HG02610 (cell line): ENCODE data around the gene TP53BP1.
A peak's percentile ranks its signal among the peaks of the same experiment; 100 is the strongest.

Experiments
- ATAC-seq: cut with Tn5 transposase; IDR thresholded peaks from one replicate; pipeline ENCODE4 v1.9.1; 2021; ENCODE audit warnings: mild to moderate bottlenecking, moderate library complexity; ENCODE audit not compliant: unreplicated experiment

TP53BP1 gene

GRCh38 chr15:43518197-43518761 is 25.3 kb upstream of the TP53BP1 start:
- no peak for ATAC-seq

- no peak for ATAC-seq
Observed at GRCh38 chr15:43517354-43518196, 24.6 kb upstream of the TP53BP1 start, which contains the start of gene MAP1A. Gene MAP1A, plus strand, starts transcription at chr15:43517608. Its CDS starts 3,866 bp downstream, at chr15:43521474.

- ATAC-seq = no peak
Observed at GRCh38 chr15:43516801-43517353, 23.9 kb upstream of the TP53BP1 start.

- ATAC-seq = no peak
Observed at GRCh38 chr15:43516185-43516584, 23.2 kb upstream of the TP53BP1 start.

- no peak for ATAC-seq
Observed at GRCh38 chr15:43515741-43516140, 22.8 kb upstream of the TP53BP1 start.

- ATAC-seq = no peak
Observed at GRCh38 chr15:43514241-43515057, 21.5 kb upstream of the TP53BP1 start.

GRCh38 chr15:43513550-43513949 is 20.6 kb upstream of the TP53BP1 start:
- no peak for ATAC-seq

- ATAC-seq = no peak
Observed at GRCh38 chr15:43511012-43511885, 18.3 kb upstream of the TP53BP1 start.

- ATAC-seq = peak; percentile 98
Observed at GRCh38 chr15:43510200-43511011, 17.4 kb upstream of the TP53BP1 start.

GRCh38 chr15:43509660-43510199 is 16.8 kb upstream of the TP53BP1 start:
- no peak for ATAC-seq

GRCh38 chr15:43508991-43509659 is 16.2 kb upstream of the TP53BP1 start:
- no peak for ATAC-seq

- no peak for ATAC-seq
Observed at GRCh38 chr15:43508421-43508820, 15.5 kb upstream of the TP53BP1 start.

- ATAC-seq = no peak
Observed at GRCh38 chr15:43505738-43506137, 12.8 kb upstream of the TP53BP1 start.

- no peak for ATAC-seq
Observed at GRCh38 chr15:43499635-43500034, 6.7 kb upstream of the TP53BP1 start.

GRCh38 chr15:43498990-43499389 is 6.0 kb upstream of the TP53BP1 start:
- ATAC-seq = no peak

GRCh38 chr15:43493703-43494472 is 932 bp upstream of the TP53BP1 start:
- ATAC-seq = no peak

GRCh38 chr15:43492266-43492665 is 690 bp downstream of the TP53BP1 start:
- ATAC-seq = no peak

GRCh38 chr15:43489191-43489590 is 3.8 kb downstream of the TP53BP1 start:
- ATAC-seq = no peak
